Measurements from ENCODE around the gene RGS14. TPM values are rescaled to one million over a fixed set of nuclear protein-coding genes. Genes with fewer than 3 reads are reported as not detected.
A peak's percentile ranks its signal among the peaks of the same experiment; 100 is the strongest.

The RGS14 gene
- total and polyA plus RNA-seq, 2 experiments from 2014 or later, result 23.5 to 37.9 TPM

DNA sequence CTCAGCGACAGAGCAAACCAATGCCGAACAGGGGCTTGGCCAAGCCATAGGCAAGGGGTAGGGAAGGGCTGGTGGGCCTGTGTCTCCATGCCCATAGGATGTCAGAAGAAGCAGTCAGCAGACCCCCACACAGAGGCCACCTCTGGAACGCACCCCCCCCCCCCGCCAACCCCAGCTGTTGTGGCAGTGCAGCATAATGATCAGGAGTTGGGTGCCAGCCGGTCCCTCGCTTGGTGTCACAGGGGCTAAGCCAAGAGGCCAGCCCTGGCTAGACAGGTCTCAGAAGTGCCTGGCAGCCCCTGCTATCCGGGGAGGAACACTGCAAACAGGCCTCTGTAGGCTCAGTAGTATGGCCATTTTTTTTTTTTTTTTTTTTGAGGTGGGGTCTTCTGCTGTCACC, 42.3 kb upstream of the RGS14 start (continued):
- TF ChIP-seq, protein P1, sequence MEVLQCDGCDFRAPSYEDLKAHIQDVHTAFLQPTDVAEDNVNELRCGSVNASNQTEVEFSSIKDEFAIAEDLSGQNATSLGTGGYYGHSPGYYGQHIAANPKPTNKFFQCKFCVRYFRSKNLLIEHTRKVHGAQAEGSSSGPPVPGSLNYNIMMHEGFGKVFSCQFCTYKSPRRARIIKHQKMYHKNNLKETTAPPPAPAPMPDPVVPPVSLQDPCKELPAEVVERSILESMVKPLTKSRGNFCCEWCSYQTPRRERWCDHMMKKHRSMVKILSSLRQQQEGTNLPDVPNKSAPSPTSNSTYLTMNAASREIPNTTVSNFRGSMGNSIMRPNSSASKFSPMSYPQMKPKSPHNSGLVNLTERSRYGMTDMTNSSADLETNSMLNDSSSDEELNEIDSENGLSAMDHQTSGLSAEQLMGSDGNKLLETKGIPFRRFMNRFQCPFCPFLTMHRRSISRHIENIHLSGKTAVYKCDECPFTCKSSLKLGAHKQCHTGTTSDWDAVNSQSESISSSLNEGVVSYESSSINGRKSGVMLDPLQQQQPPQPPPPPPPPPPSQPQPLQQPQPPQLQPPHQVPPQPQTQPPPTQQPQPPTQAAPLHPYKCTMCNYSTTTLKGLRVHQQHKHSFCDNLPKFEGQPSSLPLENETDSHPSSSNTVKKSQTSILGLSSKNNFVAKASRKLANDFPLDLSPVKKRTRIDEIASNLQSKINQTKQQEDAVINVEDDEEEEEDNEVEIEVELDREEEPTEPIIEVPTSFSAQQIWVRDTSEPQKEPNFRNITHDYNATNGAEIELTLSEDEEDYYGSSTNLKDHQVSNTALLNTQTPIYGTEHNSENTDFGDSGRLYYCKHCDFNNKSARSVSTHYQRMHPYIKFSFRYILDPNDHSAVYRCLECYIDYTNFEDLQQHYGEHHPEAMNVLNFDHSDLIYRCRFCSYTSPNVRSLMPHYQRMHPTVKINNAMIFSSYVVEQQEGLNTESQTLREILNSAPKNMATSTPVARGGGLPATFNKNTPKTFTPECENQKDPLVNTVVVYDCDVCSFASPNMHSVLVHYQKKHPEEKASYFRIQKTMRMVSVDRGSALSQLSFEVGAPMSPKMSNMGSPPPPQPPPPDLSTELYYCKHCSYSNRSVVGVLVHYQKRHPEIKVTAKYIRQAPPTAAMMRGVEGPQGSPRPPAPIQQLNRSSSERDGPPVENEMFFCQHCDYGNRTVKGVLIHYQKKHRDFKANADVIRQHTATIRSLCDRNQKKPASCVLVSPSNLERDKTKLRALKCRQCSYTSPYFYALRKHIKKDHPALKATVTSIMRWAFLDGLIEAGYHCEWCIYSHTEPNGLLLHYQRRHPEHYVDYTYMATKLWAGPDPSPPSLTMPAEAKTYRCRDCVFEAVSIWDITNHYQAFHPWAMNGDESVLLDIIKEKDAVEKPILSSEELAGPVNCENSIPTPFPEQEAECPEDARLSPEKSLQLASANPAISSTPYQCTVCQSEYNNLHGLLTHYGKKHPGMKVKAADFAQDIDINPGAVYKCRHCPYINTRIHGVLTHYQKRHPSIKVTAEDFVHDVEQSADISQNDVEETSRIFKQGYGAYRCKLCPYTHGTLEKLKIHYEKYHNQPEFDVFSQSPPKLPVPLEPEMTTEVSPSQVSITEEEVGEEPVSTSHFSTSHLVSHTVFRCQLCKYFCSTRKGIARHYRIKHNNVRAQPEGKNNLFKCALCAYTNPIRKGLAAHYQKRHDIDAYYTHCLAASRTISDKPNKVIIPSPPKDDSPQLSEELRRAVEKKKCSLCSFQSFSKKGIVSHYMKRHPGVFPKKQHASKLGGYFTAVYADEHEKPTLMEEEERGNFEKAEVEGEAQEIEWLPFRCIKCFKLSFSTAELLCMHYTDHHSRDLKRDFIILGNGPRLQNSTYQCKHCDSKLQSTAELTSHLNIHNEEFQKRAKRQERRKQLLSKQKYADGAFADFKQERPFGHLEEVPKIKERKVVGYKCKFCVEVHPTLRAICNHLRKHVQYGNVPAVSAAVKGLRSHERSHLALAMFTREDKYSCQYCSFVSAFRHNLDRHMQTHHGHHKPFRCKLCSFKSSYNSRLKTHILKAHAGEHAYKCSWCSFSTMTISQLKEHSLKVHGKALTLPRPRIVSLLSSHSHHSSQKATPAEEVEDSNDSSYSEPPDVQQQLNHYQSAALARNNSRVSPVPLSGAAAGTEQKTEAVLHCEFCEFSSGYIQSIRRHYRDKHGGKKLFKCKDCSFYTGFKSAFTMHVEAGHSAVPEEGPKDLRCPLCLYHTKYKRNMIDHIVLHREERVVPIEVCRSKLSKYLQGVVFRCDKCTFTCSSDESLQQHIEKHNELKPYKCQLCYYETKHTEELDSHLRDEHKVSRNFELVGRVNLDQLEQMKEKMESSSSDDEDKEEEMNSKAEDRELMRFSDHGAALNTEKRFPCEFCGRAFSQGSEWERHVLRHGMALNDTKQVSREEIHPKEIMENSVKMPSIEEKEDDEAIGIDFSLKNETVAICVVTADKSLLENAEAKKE (CRISPR knock-in tag; IDR thresholded peaks at IDR 0.05), result no peak

DNA sequence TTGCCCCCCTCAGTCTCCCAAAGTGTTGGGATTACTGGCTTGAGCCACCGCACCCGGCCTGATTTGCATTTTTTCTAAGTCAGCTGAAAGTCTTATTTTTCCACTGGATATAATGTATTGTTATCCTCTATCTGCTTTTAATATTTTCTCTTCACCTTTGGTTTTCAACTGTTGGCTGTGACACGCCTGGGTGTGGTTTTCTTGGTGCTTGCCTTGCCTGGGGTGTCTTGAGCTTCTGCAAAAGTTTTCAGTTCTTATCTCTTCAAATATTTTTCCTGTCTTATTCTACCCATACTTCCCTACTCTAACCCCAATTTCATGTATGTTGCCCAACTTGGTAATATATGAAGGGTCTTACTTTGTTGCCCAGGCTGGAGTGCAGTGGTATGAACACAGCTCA, 41.7 kb upstream of the RGS14 start:
- Histone ChIP-seq H4K20me1 (replicated peaks; ENCODE audit: insufficient read depth) (no peaks in the 10 kb centered on the region), H3K27ac (ENCODE audit: low read depth) (no peak overlapping the region), H3K36me3 (ENCODE audit: insufficient read depth) (no peaks in the 10 kb centered on the region; the same call in 1 of the 2 replicates), H3K4me2 (no peak overlapping the region), H3K4me1 (ENCODE audit: insufficient read depth) (peaks cover 6% of the 10 kb centered on the region; the same call in 1 of the 2 replicates), H3K27me3 (ENCODE audit: insufficient read depth) (no peaks in the 10 kb centered on the region), H3F3A (replicated peaks; ENCODE audit: low read depth) (peaks cover 10% of the 10 kb centered on the region), H3K4me3 (no peak overlapping the region), H3K9me2 (ENCODE audit: insufficient read depth) (no peaks in the 10 kb centered on the region), H3K79me2 (replicated peaks; ENCODE audit: insufficient read depth) (no peaks in the 10 kb centered on the region), H2AFZ (no peak overlapping the region)
- Mint-ChIP-seq H3K36me3 (ENCODE audit: low read depth) (no peaks in the 10 kb centered on the region; the same call in 2 of the 3 replicates), H3K4me1 (peaks cover 9% of the 10 kb centered on the region), H3K27me3 (ENCODE audit: insufficient read depth, low read depth, poor library complexity) (peaks cover 20% of the 10 kb centered on the region), H3K4me3 (no peak overlapping the region), H3K27ac (no peak overlapping the region), H3K9me3 (no peaks in the 10 kb centered on the region; the same call in 1 of the 3 replicates)
- DNase-seq (ENCODE audit: low spot score) (no peak), ATAC-seq (no peak)
- TF ChIP-seq CREB1 (CRISPR knock-in tag; IDR thresholded peaks at IDR 0.05; ENCODE audit: low read depth) (no peak), POLR2AphosphoS5 (IDR thresholded peaks at IDR 0.05; ENCODE audit: low read depth) (no peak)

DNA sequence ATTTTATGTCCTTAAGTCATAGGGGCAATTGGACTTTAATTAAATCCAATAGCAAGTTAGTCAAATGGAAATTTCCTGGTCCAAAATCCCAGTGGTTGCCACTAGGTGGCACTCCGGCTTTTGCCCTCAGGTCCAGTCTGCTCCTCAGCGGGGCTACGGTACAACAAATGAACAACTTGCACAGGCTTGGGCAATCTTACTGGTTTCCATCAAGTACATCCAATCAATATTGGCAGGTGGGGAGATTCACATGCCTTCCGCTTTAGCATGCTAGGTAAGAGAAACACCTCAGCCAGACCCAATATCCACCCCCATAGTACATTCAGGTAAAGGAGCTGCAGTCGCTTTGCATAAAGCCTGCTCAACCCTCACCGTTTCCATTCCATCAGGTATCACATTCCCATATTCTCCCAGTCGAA, 39.8 kb upstream of the RGS14 start:
- Mint-ChIP-seq H3K36me3 (ENCODE audit: low read depth) (no peaks in the 10 kb centered on the region; the same call in 2 of the 3 replicates), H3K27me3 (ENCODE audit: insufficient read depth, low read depth, poor library complexity) (peaks cover 19% of the 10 kb centered on the region), H3K27ac (no peak overlapping the region), H3K4me1 (peaks cover 5% of the 10 kb centered on the region), H3K4me3 (peak overlapping the region; percentile 30; the same call in 1 of the 3 replicates), H3K9me3 (no peaks in the 10 kb centered on the region; the same call in 1 of the 3 replicates)
- ATAC-seq (peak; percentile 63), DNase-seq (ENCODE audit: low spot score) (peak; percentile 87)
- no peak overlapping the region for H3K4me3 ChIP-seq
- no peak overlapping the region for H3K27ac ChIP-seq (ENCODE audit: low read depth)
- no peaks in the 10 kb centered on the region for H3K9me2 ChIP-seq (ENCODE audit: insufficient read depth)
- H2AFZ ChIP-seq, result no peak overlapping the region
- peaks cover under 1% of the 10 kb centered on the region; the same call in 1 of the 2 replicates for H3K4me1 ChIP-seq (ENCODE audit: insufficient read depth)
- no peaks in the 10 kb centered on the region for H4K20me1 ChIP-seq (replicated peaks; ENCODE audit: insufficient read depth)
- H3K79me2 ChIP-seq (replicated peaks; ENCODE audit: insufficient read depth), result no peaks in the 10 kb centered on the region
- no peaks in the 10 kb centered on the region for H3K27me3 ChIP-seq (ENCODE audit: insufficient read depth)
- TF ChIP-seq, protein P2, sequence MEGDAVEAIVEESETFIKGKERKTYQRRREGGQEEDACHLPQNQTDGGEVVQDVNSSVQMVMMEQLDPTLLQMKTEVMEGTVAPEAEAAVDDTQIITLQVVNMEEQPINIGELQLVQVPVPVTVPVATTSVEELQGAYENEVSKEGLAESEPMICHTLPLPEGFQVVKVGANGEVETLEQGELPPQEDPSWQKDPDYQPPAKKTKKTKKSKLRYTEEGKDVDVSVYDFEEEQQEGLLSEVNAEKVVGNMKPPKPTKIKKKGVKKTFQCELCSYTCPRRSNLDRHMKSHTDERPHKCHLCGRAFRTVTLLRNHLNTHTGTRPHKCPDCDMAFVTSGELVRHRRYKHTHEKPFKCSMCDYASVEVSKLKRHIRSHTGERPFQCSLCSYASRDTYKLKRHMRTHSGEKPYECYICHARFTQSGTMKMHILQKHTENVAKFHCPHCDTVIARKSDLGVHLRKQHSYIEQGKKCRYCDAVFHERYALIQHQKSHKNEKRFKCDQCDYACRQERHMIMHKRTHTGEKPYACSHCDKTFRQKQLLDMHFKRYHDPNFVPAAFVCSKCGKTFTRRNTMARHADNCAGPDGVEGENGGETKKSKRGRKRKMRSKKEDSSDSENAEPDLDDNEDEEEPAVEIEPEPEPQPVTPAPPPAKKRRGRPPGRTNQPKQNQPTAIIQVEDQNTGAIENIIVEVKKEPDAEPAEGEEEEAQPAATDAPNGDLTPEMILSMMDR (conservative IDR thresholded peaks at IDR 0.05; ENCODE audit: low read depth in 2 of 2), result peak; percentile 95 to 98
- no peak for TF ChIP-seq NANOG (IDR thresholded peaks at IDR 0.05; ENCODE audit: borderline replicate concordance)
- no peak for TF ChIP-seq EZH2 (IDR thresholded peaks at IDR 0.05; ENCODE audit: low read depth, unreplicated experiment)
- TF ChIP-seq, protein P3, sequence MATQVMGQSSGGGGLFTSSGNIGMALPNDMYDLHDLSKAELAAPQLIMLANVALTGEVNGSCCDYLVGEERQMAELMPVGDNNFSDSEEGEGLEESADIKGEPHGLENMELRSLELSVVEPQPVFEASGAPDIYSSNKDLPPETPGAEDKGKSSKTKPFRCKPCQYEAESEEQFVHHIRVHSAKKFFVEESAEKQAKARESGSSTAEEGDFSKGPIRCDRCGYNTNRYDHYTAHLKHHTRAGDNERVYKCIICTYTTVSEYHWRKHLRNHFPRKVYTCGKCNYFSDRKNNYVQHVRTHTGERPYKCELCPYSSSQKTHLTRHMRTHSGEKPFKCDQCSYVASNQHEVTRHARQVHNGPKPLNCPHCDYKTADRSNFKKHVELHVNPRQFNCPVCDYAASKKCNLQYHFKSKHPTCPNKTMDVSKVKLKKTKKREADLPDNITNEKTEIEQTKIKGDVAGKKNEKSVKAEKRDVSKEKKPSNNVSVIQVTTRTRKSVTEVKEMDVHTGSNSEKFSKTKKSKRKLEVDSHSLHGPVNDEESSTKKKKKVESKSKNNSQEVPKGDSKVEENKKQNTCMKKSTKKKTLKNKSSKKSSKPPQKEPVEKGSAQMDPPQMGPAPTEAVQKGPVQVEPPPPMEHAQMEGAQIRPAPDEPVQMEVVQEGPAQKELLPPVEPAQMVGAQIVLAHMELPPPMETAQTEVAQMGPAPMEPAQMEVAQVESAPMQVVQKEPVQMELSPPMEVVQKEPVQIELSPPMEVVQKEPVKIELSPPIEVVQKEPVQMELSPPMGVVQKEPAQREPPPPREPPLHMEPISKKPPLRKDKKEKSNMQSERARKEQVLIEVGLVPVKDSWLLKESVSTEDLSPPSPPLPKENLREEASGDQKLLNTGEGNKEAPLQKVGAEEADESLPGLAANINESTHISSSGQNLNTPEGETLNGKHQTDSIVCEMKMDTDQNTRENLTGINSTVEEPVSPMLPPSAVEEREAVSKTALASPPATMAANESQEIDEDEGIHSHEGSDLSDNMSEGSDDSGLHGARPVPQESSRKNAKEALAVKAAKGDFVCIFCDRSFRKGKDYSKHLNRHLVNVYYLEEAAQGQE (IDR thresholded peaks at IDR 0.05; ENCODE audit: unreplicated experiment), result no peak
- no peak for TF ChIP-seq JUNB (IDR thresholded peaks at IDR 0.05; ENCODE audit: unreplicated experiment)
- H3F3A ChIP-seq (replicated peaks; ENCODE audit: low read depth), result peaks cover 5% of the 10 kb centered on the region
- no peak overlapping the region for H3K4me2 ChIP-seq
- H3K36me3 ChIP-seq (ENCODE audit: insufficient read depth), result no peaks in the 10 kb centered on the region; the same call in 1 of the 2 replicates

Data from GM23338 (cell line).